ENCODE measurements around the gene NFE2L2. TPM values are rescaled to one million over a fixed set of nuclear protein-coding genes. Genes with fewer than 3 reads are reported as not detected.
"Not testable (repeated sequence)": the region's sequence is repeated elsewhere in the genome, so short reads cannot be mapped to it uniquely, and the experiment has no call there.

The NFE2L2 gene
- total RNA-seq, 5 donors from 2014 or later (not counting 1 experiment from before 2014, with no cell fraction given) = 54.3 to 77.0 (median 73.8) TPM

GRCh38 chr2:177266955-177267354 is 2.4 kb upstream of the NFE2L2 start:
- 93% methylated on average over 4 of the region's 8 CpGs for WGBS (ENCODE audit: insufficient coverage)
- Mint-ChIP-seq H3K27ac (peak overlapping the region; percentile 99), H3K4me1 (peaks cover 23 to 30% (median 28%) of the 10 kb centered on the region in 3 donors)
- H3K4me3 Mint-ChIP-seq; DNase-seq; H3K36me3 Mint-ChIP-seq; H3K9me3 ChIP-seq; H3K27me3 Mint-ChIP-seq; ATAC-seq (replicated peaks in 1 of 4); H3K27me3 ChIP-seq (replicated peaks in 1 of 2; ENCODE audit: control insufficient read depth in 2 of 2, extremely low read depth in 1 of 2, insufficient read depth in 2 of 2, low read length in 1 of 2); H3K36me3 ChIP-seq (ENCODE audit: control insufficient read depth in 2 of 2, extremely low read depth in 1 of 2, insufficient read depth in 1 of 2, low read length in 1 of 2); H3K4me3 ChIP-seq (ENCODE audit: control insufficient read depth in 1 of 2, extremely low read depth in 1 of 2, low read length in 1 of 2); H3K9me3 Mint-ChIP-seq: not testable (repeated sequence)
- peaks cover 10 to 16% of the 10 kb centered on the region in 2 experiments for H3K4me1 ChIP-seq (ENCODE audit: control insufficient read depth in 1 of 2, extremely low read depth in 1 of 2, insufficient read depth in 2 of 2, low read length in 2 of 2)
- CTCF ChIA-PET = interaction anchor here (1.2 to 4.4 kb wide), 3 partner anchors 28 to 119 kb away, joined by 4 to 39 read pairs (median 4); no protein-coding TSS in a partner anchor
- POLR2A ChIA-PET = interaction anchor here (0.6 kb wide), 2 partner anchors 27 to 65 kb away, joined by 4 to 5 read pairs; no protein-coding TSS in a partner anchor
- H3K27ac ChIP-seq (ENCODE audit: low read length) = peak overlapping the region; percentile 9

DNA sequence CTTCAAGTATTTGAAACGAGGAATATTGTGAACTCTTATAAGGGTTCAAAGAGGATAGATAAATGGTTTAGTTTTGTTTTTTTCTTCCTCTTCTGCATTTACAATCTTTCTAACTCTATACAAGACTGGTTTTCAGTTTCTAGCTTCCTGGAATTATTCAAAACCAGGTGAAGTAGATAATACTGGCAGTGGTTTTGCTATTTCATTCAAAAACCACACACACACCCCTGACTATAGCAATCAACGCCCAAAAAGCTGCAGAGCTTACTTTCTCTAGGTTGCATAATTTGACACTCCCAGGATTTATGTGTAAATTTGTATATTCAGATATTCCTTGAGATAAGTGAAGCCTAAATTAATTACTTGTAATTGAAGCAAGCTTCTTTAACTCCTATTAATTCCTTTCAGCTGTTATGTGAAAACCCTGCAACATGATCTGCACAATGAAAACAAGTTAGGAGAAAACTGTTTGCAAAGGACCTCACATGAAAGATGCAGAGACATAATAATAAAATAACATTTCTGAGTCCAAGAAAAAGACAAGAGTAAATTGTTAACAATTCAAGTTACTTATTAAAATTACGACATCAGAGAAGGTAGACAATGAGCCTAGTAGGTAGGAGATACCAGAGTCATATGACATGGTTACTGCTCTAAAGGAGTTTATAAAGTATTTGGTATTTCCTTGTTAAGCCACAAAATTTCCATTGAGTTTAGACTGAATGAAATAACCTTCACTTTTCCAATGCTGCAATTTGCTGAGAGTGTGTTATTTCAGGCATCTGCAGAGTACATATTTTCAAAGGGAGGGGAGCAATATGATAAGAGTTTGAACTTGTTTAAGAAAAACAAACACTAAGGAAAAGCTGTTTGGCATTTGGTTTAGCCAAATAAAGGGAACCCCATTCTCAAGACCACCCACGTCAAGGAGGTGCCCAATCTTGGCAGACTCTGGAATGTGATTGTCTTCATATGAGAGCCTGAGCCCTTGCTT is 1.6 kb upstream of the NFE2L2 start:
- peak overlapping the region; percentile 96 to 97 (median 96) for H3K4me3 Mint-ChIP-seq
- peaks cover 5% of the 10 kb centered on the region for H3K36me3 Mint-ChIP-seq
- peak overlapping the region; percentile 99 for H3K27ac Mint-ChIP-seq
- H3K4me3 ChIP-seq (ENCODE audit: control insufficient read depth in 1 of 2, extremely low read depth in 1 of 2, low read length in 1 of 2) = peak overlapping the region; percentile 84 to 91
- H3K27me3 ChIP-seq (replicated peaks in 1 of 2; ENCODE audit: control insufficient read depth in 2 of 2, extremely low read depth in 1 of 2, insufficient read depth in 2 of 2, low read length in 1 of 2) = no peaks in the 10 kb centered on the region
- DNase-seq (peak in 1 of 35 experiments; percentile 44), ATAC-seq (replicated peaks in 1 of 4) (no peak)
- H3K36me3 ChIP-seq (ENCODE audit: control insufficient read depth in 2 of 2, extremely low read depth in 1 of 2, insufficient read depth in 1 of 2, low read length in 1 of 2) = no peaks in the 10 kb centered on the region
- peaks cover 15 to 25% of the 10 kb centered on the region in 2 experiments for H3K4me1 ChIP-seq (ENCODE audit: control insufficient read depth in 1 of 2, extremely low read depth in 1 of 2, insufficient read depth in 2 of 2, low read length in 2 of 2)
- no peaks in the 10 kb centered on the region for H3K9me3 ChIP-seq
- H3K4me1 Mint-ChIP-seq = peaks cover 31 to 39% (median 36%) of the 10 kb centered on the region in 3 donors
- H3K9me3 Mint-ChIP-seq = no peaks in the 10 kb centered on the region
- CTCF ChIA-PET = interaction anchor here (0.6 to 4.4 kb wide), 17 partner anchors 8 to 118 kb away, joined by 4 to 74 read pairs (median 6); partner anchors contain the start of gene HNRNPA3 (in 1 of the 2)
- POLR2A ChIA-PET = interaction anchor here (0.5 to 4.1 kb wide), 13 partner anchors 11 to 506 kb away, joined by 3 to 66 read pairs (median 4); partner anchors contain the start of gene HNRNPA3 (in 1 of the 2)
- no peaks in the 10 kb centered on the region for H3K27me3 Mint-ChIP-seq
- peak overlapping the region; percentile 98 for H3K27ac ChIP-seq (ENCODE audit: low read length)
- WGBS (ENCODE audit: insufficient coverage) = no CpG with 5 or more reads among the region's 4 CpGs

DNA sequence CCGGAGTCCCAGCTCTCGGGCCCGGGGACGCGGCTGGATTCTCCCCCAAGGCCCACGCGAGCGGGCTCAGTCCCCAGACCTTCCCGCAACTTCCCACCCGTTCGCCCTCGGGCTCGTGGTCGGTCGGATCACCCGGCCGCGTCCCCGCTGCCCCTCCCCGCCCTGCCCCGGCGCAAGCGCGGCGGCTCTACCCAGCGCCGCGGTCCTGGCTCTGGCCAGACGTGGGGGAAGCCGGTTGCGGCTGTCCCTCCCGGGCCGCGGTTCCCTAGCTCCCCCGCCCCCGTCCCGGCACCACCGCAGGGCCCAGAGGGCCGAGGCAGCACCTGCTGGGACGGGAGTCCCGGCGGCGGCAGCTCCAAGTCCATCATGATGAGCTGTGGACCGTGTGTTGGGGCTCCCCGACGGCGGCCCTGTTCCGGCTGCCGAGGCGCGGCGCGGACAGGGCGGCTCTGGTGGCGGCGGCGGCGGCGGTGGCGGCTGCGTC is 276 bp downstream of the NFE2L2 start:
- peak overlapping the region in 1 of 2 donors; percentile 82 for H3K27ac Mint-ChIP-seq
- Histone ChIP-seq H3K4me1 (ENCODE audit: control insufficient read depth in 1 of 2, extremely low read depth in 1 of 2, insufficient read depth in 2 of 2, low read length in 2 of 2) (peaks cover 26 to 33% of the 10 kb centered on the region in 2 experiments), H3K4me3 (ENCODE audit: control insufficient read depth in 1 of 2, extremely low read depth in 1 of 2, low read length in 1 of 2) (peak overlapping the region; percentile 84 to 91), H3K9me3 (no peaks in the 10 kb centered on the region), H3K27me3 (replicated peaks in 1 of 2; ENCODE audit: control insufficient read depth in 2 of 2, extremely low read depth in 1 of 2, insufficient read depth in 2 of 2, low read length in 1 of 2) (no peaks in the 10 kb centered on the region), H3K27ac (ENCODE audit: low read length) (peak overlapping the region; percentile 98), H3K36me3 (ENCODE audit: control insufficient read depth in 2 of 2, extremely low read depth in 1 of 2, insufficient read depth in 1 of 2, low read length in 1 of 2) (no peaks in the 10 kb centered on the region)
- H3K4me1 Mint-ChIP-seq = peaks cover 47 to 52% (median 50%) of the 10 kb centered on the region in 3 donors
- H3K36me3 Mint-ChIP-seq = peaks cover 14% of the 10 kb centered on the region
- DNase-seq (peak in 5 of 35 experiments; percentile 6 to 43 (median 19)), ATAC-seq (replicated peaks in 1 of 4) (no peak)
- peak overlapping the region; percentile 96 to 97 (median 96) for H3K4me3 Mint-ChIP-seq
- H3K9me3 Mint-ChIP-seq = no peaks in the 10 kb centered on the region
- CTCF ChIA-PET = interaction anchor here (0.5 to 4.4 kb wide), 37 partner anchors 9 to 152 kb away, joined by 3 to 74 read pairs (median 6); partner anchors contain the start of genes AGPS (in 1 of the 2) and HNRNPA3 (in 1 of the 2)
- under 1% methylated on average over 61 of the region's 61 CpGs for WGBS (ENCODE audit: insufficient coverage)
- H3K27me3 Mint-ChIP-seq = no peaks in the 10 kb centered on the region
- POLR2A ChIA-PET = interaction anchor here (0.5 to 4.1 kb wide), 44 partner anchors 9 to 1569 kb away, joined by 3 to 66 read pairs (median 4); partner anchors contain the start of genes AGPS (in 1 of the 2) and HNRNPA3 (in 1 of the 2)

GRCh38 chr2:177263451-177264208 is 897 bp downstream of the NFE2L2 start:
- peak; percentile 65 to 74 (median 66) for ATAC-seq (replicated peaks in 1 of 4)
- no peaks in the 10 kb centered on the region for H3K27me3 ChIP-seq (replicated peaks in 1 of 2; ENCODE audit: control insufficient read depth in 2 of 2, extremely low read depth in 1 of 2, insufficient read depth in 2 of 2, low read length in 1 of 2)
- H3K9me3 Mint-ChIP-seq = no peaks in the 10 kb centered on the region
- H3K9me3 ChIP-seq = no peaks in the 10 kb centered on the region
- WGBS (ENCODE audit: insufficient coverage) = under 1% methylated on average over 81 of the region's 81 CpGs
- CTCF ChIA-PET = interaction anchor here (0.5 to 4.4 kb wide), 43 partner anchors 9 to 1138 kb away, joined by 3 to 74 read pairs (median 6); partner anchors contain the start of gene AGPS (in 1 of the 2)
- H3K4me1 Mint-ChIP-seq = peaks cover 53 to 58% (median 56%) of the 10 kb centered on the region in 3 donors
- peak overlapping the region; percentile 98 to 99 for H3K27ac Mint-ChIP-seq
- H3K4me3 ChIP-seq (ENCODE audit: control insufficient read depth in 1 of 2, extremely low read depth in 1 of 2, low read length in 1 of 2) = peak overlapping the region; percentile 84 to 91
- H3K36me3 Mint-ChIP-seq = peaks cover 18% of the 10 kb centered on the region
- DNase-seq = peak; percentile 83 to 98 (median 93)
- peak overlapping the region; percentile 96 to 97 (median 96) for H3K4me3 Mint-ChIP-seq
- H3K27ac ChIP-seq (ENCODE audit: low read length) = peak overlapping the region; percentile 98
- H3K4me1 ChIP-seq (ENCODE audit: control insufficient read depth in 1 of 2, extremely low read depth in 1 of 2, insufficient read depth in 2 of 2, low read length in 2 of 2) = peaks cover 30 to 33% of the 10 kb centered on the region in 2 experiments
- no peaks in the 10 kb centered on the region for H3K27me3 Mint-ChIP-seq
- no peaks in the 10 kb centered on the region for H3K36me3 ChIP-seq (ENCODE audit: control insufficient read depth in 2 of 2, extremely low read depth in 1 of 2, insufficient read depth in 1 of 2, low read length in 1 of 2)
- POLR2A ChIA-PET = interaction anchor here (0.6 to 4.1 kb wide), 29 partner anchors 8 to 289 kb away, joined by 3 to 66 read pairs (median 5); partner anchors contain the start of genes AGPS (in 1 of the 2) and HNRNPA3 (in 1 of the 2)

DNA sequence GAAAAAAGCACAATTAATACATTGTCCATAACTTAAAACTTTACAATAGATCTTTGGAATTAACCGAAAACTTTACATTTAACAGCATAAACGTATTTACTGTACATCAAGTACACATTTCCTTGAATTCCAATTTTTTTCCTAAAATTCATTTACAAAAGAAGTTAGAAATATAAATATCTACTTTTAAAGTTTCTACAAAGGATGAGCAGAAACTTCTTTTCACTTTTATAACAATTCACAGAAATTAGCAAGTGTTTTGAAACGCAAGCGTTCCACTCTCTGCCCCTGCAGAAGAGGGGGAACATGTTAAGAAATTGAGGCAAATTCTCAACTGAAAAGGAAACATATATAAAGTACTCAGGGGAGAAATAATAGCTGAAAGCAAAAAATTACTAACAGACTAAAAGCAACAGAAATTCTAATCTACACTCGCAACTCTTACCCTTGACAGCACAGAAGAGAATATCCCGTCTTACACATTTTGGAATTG is 1.5 kb downstream of the NFE2L2 start:
- Histone ChIP-seq H3K27ac (ENCODE audit: low read length) (peak overlapping the region; percentile 98), H3K36me3 (ENCODE audit: control insufficient read depth in 2 of 2, extremely low read depth in 1 of 2, insufficient read depth in 1 of 2, low read length in 1 of 2) (peaks cover 0 to 2% of the 10 kb centered on the region in 2 donors), H3K9me3 (no peaks in the 10 kb centered on the region), H3K4me1 (ENCODE audit: control insufficient read depth in 1 of 2, extremely low read depth in 1 of 2, insufficient read depth in 2 of 2, low read length in 2 of 2) (peaks cover 30 to 36% of the 10 kb centered on the region in 2 experiments), H3K4me3 (ENCODE audit: control insufficient read depth in 1 of 2, extremely low read depth in 1 of 2, low read length in 1 of 2) (peak overlapping the region; percentile 84 to 91), H3K27me3 (replicated peaks in 1 of 2; ENCODE audit: control insufficient read depth in 2 of 2, extremely low read depth in 1 of 2, insufficient read depth in 2 of 2, low read length in 1 of 2) (no peaks in the 10 kb centered on the region)
- peak overlapping the region; percentile 96 to 97 (median 96) for H3K4me3 Mint-ChIP-seq
- H3K36me3 Mint-ChIP-seq = peaks cover 24% of the 10 kb centered on the region
- ChIA-PET CTCF (interaction anchor here (0.6 to 4.4 kb wide), 36 partner anchors 8 to 1138 kb away, joined by 3 to 74 read pairs (median 6); partner anchors contain the start of gene AGPS (in 1 of the 2)), POLR2A (interaction anchor here (0.6 to 4.1 kb wide), 23 partner anchors 8 to 289 kb away, joined by 3 to 66 read pairs (median 5); partner anchors contain the start of genes AGPS (in 1 of the 2) and HNRNPA3 (in 1 of the 2))
- 0% methylated on average over 2 of the region's 6 CpGs for WGBS (ENCODE audit: insufficient coverage)
- no peaks in the 10 kb centered on the region for H3K27me3 Mint-ChIP-seq
- H3K27ac Mint-ChIP-seq = peak overlapping the region; percentile 98 to 99
- H3K4me1 Mint-ChIP-seq = peaks cover 57 to 63% (median 62%) of the 10 kb centered on the region in 3 donors
- DNase-seq = no peak
- peaks cover 0 to 4% (median 3%) of the 10 kb centered on the region in 3 donors for H3K9me3 Mint-ChIP-seq
- ATAC-seq (replicated peaks in 1 of 4) = no peak
